Activated CD8-positive, alpha-beta memory T cell treated with anti-CD3 and anti-CD28 coated beads, Interleukin-2, amount 50 U/mL, for 24 hours (primary cell): ENCODE results near the gene TSPAN9.

Experiments
- DNase-seq: peaks from one replicate; pipeline ENCODE4 v3.0.0-alpha.2; 2020; ENCODE audit errors: extremely low read depth

Gene TSPAN9

GRCh38 chr12:3225154-3225795 lies 148.1 kb downstream of the TSPAN9 start:
- DNase-seq: no peak

GRCh38 chr12:3225796-3226180 lies 148.6 kb downstream of the TSPAN9 start:
- no peak for DNase-seq

GRCh38 chr12:3226264-3226663 lies 149.1 kb downstream of the TSPAN9 start:
- no peak for DNase-seq

- DNase-seq: no peak
Observed at GRCh38 chr12:3227076-3227975, 150.1 kb downstream of the TSPAN9 start.

GRCh38 chr12:3228552-3228951 lies 151.4 kb downstream of the TSPAN9 start:
- no peak for DNase-seq

GRCh38 chr12:3229577-3229976 lies 152.4 kb downstream of the TSPAN9 start:
- no peak for DNase-seq

GRCh38 chr12:3230758-3231375 lies 153.7 kb downstream of the TSPAN9 start:
- no peak for DNase-seq

GRCh38 chr12:3231399-3231876 lies 154.3 kb downstream of the TSPAN9 start:
- no peak for DNase-seq

GRCh38 chr12:3233797-3234196 lies 156.6 kb downstream of the TSPAN9 start:
- no peak for DNase-seq

- DNase-seq: no peak
Observed at GRCh38 chr12:3236345-3237187, 159.4 kb downstream of the TSPAN9 start.

- DNase-seq: no peak
Observed at GRCh38 chr12:3238196-3238595, 161.0 kb downstream of the TSPAN9 start.

- DNase-seq: no peak
Observed at GRCh38 chr12:3241621-3242020, 164.4 kb downstream of the TSPAN9 start.

- DNase-seq: no peak
Observed at GRCh38 chr12:3242199-3242863, 165.2 kb downstream of the TSPAN9 start.

- no peak for DNase-seq
Observed at GRCh38 chr12:3243376-3244084, 166.4 kb downstream of the TSPAN9 start.

- no peak for DNase-seq
Observed at GRCh38 chr12:3244219-3244750, 167.1 kb downstream of the TSPAN9 start.

- no peak for DNase-seq
Observed at GRCh38 chr12:3246253-3246652, 169.1 kb downstream of the TSPAN9 start.

- DNase-seq: no peak
Observed at GRCh38 chr12:3247077-3247476, 169.9 kb downstream of the TSPAN9 start.

GRCh38 chr12:3247629-3248161 lies 170.5 kb downstream of the TSPAN9 start:
- DNase-seq: no peak

- no peak for DNase-seq
Observed at GRCh38 chr12:3249081-3249800, 172.1 kb downstream of the TSPAN9 start.
